Stimulated activated CD8-positive, alpha-beta memory T cell treated with anti-CD3 and anti-CD28 coated beads, Interleukin-4, amount 100 ng/mL, for 24 hours (primary cell): ENCODE data around the gene CEP20.
"Not testable (repeated sequence)": the region's sequence is repeated elsewhere in the genome, so short reads cannot be mapped to it uniquely, and the experiment has no call there.

Source experiments
- DNase-seq: peaks from one replicate; pipeline ENCODE4 v3.0.0-alpha.2; 2020; ENCODE audit warnings: low read depth

Gene CEP20

GRCh38 chr16:15857724-15858560 lies 30.5 kb downstream of the CEP20 start:
- no peak for DNase-seq

GRCh38 chr16:15856901-15857698 lies 31.3 kb downstream of the CEP20 start, which contains the start of gene MYH11:
MYH11 (minus strand) TSS chr16:15857028; CDS start chr16:15838252, 18,776 bp downstream.
- DNase-seq: no peak

- no peak for DNase-seq
Observed at GRCh38 chr16:15856182-15856581, 32.2 kb downstream of the CEP20 start.

- DNase-seq: no peak
Observed at GRCh38 chr16:15855704-15856003, 32.7 kb downstream of the CEP20 start.

GRCh38 chr16:15854906-15855703 lies 33.3 kb downstream of the CEP20 start:
- no peak for DNase-seq

- DNase-seq: no peak
Observed at GRCh38 chr16:15854061-15854460, 34.3 kb downstream of the CEP20 start.

GRCh38 chr16:15853021-15853420 lies 35.4 kb downstream of the CEP20 start:
- DNase-seq: no peak

- DNase-seq: not testable (repeated sequence)
Observed at GRCh38 chr16:15850555-15850954, 37.8 kb downstream of the CEP20 start.

GRCh38 chr16:15849209-15849981 lies 39.0 kb downstream of the CEP20 start:
- DNase-seq: no peak

GRCh38 chr16:15847611-15848175 lies 40.7 kb downstream of the CEP20 start:
- DNase-seq: no peak

- no peak for DNase-seq
Observed at GRCh38 chr16:15846510-15846909, 41.9 kb downstream of the CEP20 start.

- DNase-seq: no peak
Observed at GRCh38 chr16:15843635-15844279, 44.6 kb downstream of the CEP20 start.

- not testable (repeated sequence) for DNase-seq
Observed at GRCh38 chr16:15839204-15839603, 49.2 kb downstream of the CEP20 start.

GRCh38 chr16:15837761-15838160 lies 50.6 kb downstream of the CEP20 start:
- DNase-seq: no peak

- DNase-seq: no peak
Observed at GRCh38 chr16:15836965-15837611, 51.3 kb downstream of the CEP20 start.

GRCh38 chr16:15836074-15836473 lies 52.3 kb downstream of the CEP20 start:
- no peak for DNase-seq

GRCh38 chr16:15835136-15835878 lies 53.1 kb downstream of the CEP20 start:
- no peak for DNase-seq

- no peak for DNase-seq
Observed at GRCh38 chr16:15834502-15834901, 53.9 kb downstream of the CEP20 start.

GRCh38 chr16:15833541-15833940 lies 54.9 kb downstream of the CEP20 start:
- DNase-seq: no peak

- no peak for DNase-seq
Observed at GRCh38 chr16:15832241-15832640, 56.2 kb downstream of the CEP20 start.
